NCI-H2196 treated with DMSO at 0.1 percent for 48 hours (cell line): ENCODE results near the gene ERG28.

Experiments used
- DNase-seq: peaks from one replicate; lab custom pipeline; 2025; ENCODE audit not compliant: unreplicated experiment; lab: John Stamatoyannopoulos, UW

Gene ERG28

GRCh38 chr14:75660238-75660629 is 442 bp downstream of the ERG28 start:
- no peak for DNase-seq

GRCh38 chr14:75658957-75659356 is 1.7 kb downstream of the ERG28 start:
- DNase-seq = no peak

GRCh38 chr14:75657331-75657730 is 3.3 kb downstream of the ERG28 start:
- no peak for DNase-seq

- no peak for DNase-seq
Observed at GRCh38 chr14:75655235-75655634, 5.4 kb downstream of the ERG28 start.

- peak; percentile 45 for DNase-seq
Observed at GRCh38 chr14:75654127-75654732, 6.4 kb downstream of the ERG28 start.

GRCh38 chr14:75653563-75653962 is 7.1 kb downstream of the ERG28 start:
- no peak for DNase-seq

GRCh38 chr14:75650253-75651058 is 10.2 kb downstream of the ERG28 start:
- DNase-seq = no peak

- no peak for DNase-seq
Observed at GRCh38 chr14:75649773-75650172, 10.9 kb downstream of the ERG28 start.

- no peak for DNase-seq
Observed at GRCh38 chr14:75649337-75649736, 11.3 kb downstream of the ERG28 start.

- DNase-seq = peak; percentile 83
Observed at GRCh38 chr14:75648066-75648838, 12.4 kb downstream of the ERG28 start.

- no peak for DNase-seq
Observed at GRCh38 chr14:75647640-75648039, 13.0 kb downstream of the ERG28 start.

- DNase-seq = no peak
Observed at GRCh38 chr14:75646762-75647161, 13.9 kb downstream of the ERG28 start.

- no peak for DNase-seq
Observed at GRCh38 chr14:75645056-75645455, 15.6 kb downstream of the ERG28 start.

- DNase-seq = no peak
Observed at GRCh38 chr14:75643985-75644384, 16.7 kb downstream of the ERG28 start.

GRCh38 chr14:75640876-75641275 is 19.8 kb downstream of the ERG28 start:
- no peak for DNase-seq

GRCh38 chr14:75636100-75636692 is 24.5 kb downstream of the ERG28 start:
- DNase-seq = no peak

- no peak for DNase-seq
Observed at GRCh38 chr14:75634848-75635247, 25.8 kb downstream of the ERG28 start.

- DNase-seq = no peak
Observed at GRCh38 chr14:75631453-75631831, 29.2 kb downstream of the ERG28 start.

- no peak for DNase-seq
Observed at GRCh38 chr14:75630695-75631452, 29.8 kb downstream of the ERG28 start.

GRCh38 chr14:75628816-75629215 is 31.9 kb downstream of the ERG28 start:
- no peak for DNase-seq

GRCh38 chr14:75627406-75627805 is 33.3 kb downstream of the ERG28 start:
- DNase-seq = no peak
